ENCODE results near the gene SPTBN1. TPM values are rescaled to one million over a fixed set of nuclear protein-coding genes. Genes with fewer than 3 reads are reported as not detected.

The SPTBN1 gene
- total and polyA plus RNA-seq, 2 donors (not counting 3 experiments of a cell fraction or from before 2014, with no cell fraction given): 63.3 to 320 TPM

DNA sequence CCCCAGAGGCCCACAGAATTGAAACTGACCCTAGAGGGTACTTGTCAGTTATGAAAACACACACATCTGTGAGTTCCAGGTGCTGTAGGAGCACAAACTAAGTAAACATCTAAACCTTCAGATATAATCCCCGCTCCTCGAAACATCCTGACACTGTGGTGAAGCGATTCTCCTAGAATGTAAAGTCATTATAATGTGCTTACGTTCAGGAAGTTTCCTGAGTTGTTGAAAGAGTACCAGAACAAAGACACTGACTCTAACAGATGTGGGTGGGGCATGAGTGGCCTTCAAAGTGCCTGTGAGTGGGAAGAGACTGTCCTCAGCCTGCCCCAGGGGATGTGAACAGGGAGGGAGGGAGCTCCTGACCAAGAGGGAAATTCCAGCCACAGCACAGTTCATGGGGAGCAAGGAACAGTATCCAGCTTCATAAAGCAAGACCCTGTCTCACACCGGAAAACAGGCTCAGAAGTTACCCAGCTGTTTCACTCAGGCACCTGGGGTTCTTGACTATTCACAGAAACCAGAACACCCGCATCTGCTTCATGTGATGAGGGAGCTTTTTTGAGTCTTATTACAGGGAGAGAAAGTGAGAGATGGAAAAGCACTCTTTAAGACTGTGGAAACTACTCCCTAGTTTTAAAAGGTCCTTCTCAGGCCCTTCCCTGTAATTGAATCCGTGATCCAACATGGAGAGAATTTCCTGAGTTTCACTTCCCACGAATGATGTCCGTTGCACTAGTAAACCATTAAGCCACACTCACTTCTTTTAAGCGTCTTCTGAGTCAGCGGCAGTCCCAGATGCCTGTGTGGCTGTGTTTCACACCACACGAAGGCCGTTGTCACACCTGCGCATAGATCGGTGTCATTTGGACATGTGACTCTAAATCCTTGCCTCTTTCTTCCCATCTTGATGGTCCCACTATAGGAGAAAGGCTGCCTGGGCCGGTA, 178.7 kb downstream of the SPTBN1 start:
- H3K79me2 ChIP-seq (ENCODE audit: control insufficient read depth, insufficient read depth, low read length): peaks cover 38% of the 10 kb centered on the region
- peak; percentile 82 for FAIRE-seq
- no peaks in the 10 kb centered on the region for H3K27me3 ChIP-seq (ENCODE audit: control insufficient read depth in 2 of 2, insufficient read depth in 2 of 2, low read length in 2 of 2)
- TSS peak; percentile 50 for BruUV-seq (replicated peaks)
- peaks cover 33 to 34% of the 10 kb centered on the region in 2 experiments for H3K36me3 ChIP-seq (ENCODE audit: control insufficient read depth in 2 of 2, extremely low read depth in 1 of 2, insufficient read depth in 2 of 2, low read length in 2 of 2)
- peak; percentile 92 for DNase-seq (ENCODE audit: low read depth, low spot score)
- H2AFZ ChIP-seq (ENCODE audit: low read depth, low read length): no peak overlapping the region
- peaks cover 37% of the 10 kb centered on the region for H3K4me1 ChIP-seq (ENCODE audit: control insufficient read depth, extremely low read depth, insufficient read depth, low read length)
- H3K27ac ChIP-seq (ENCODE audit: insufficient read depth, low read depth, low read length): peak overlapping the region; percentile 91
- intact Hi-C loops (cut with micrococcal nuclease) (loop anchor here (1.0 to 5.0 kb wide), 7 partner anchors 21 to 178 kb away; partner anchors contain the start of gene SPTBN1), dilution Hi-C loops (cut with MboI; ENCODE audit: extremely low pct_ligation_motif_present, low sequenced_read_pairs) (no loop called here)
- POLR2A ChIA-PET: interaction anchor here (0.5 to 1.3 kb wide), 2 partner anchors 30 to 178 kb away, joined by 5 to 8 read pairs; no protein-coding TSS in a partner anchor
- H3K9me1 ChIP-seq (replicated peaks; ENCODE audit: control insufficient read depth, extremely low read depth, insufficient read depth, low read length): no peaks in the 10 kb centered on the region
- TF ChIP-seq FOS (IDR thresholded peaks at IDR 0.05; ENCODE audit: borderline replicate concordance, insufficient read depth, low read length) (no peak), JUN (IDR thresholded peaks at IDR 0.05; ENCODE audit: borderline replicate concordance, insufficient read depth, insufficient read length, low read depth) (peak; percentile 14), MYC (IDR thresholded peaks at IDR 0.05; ENCODE audit: low read depth, low read length) (no peak), EZH2 (IDR thresholded peaks at IDR 0.05; ENCODE audit: borderline replicate concordance, low read depth, low read length, severe bottlenecking) (no peak), POLR2A (IDR thresholded peaks at IDR 0.05; ENCODE audit: low read depth, low read length) (no peak), GATA2 (IDR thresholded peaks at IDR 0.05; ENCODE audit: insufficient read depth, insufficient read length, low read depth, low read length) (no peak), POLR2AphosphoS5 (IDR thresholded peaks at IDR 0.05; ENCODE audit: insufficient read depth, low read depth, low read length) (peak; percentile 12)
- TF ChIP-seq, protein P1, sequence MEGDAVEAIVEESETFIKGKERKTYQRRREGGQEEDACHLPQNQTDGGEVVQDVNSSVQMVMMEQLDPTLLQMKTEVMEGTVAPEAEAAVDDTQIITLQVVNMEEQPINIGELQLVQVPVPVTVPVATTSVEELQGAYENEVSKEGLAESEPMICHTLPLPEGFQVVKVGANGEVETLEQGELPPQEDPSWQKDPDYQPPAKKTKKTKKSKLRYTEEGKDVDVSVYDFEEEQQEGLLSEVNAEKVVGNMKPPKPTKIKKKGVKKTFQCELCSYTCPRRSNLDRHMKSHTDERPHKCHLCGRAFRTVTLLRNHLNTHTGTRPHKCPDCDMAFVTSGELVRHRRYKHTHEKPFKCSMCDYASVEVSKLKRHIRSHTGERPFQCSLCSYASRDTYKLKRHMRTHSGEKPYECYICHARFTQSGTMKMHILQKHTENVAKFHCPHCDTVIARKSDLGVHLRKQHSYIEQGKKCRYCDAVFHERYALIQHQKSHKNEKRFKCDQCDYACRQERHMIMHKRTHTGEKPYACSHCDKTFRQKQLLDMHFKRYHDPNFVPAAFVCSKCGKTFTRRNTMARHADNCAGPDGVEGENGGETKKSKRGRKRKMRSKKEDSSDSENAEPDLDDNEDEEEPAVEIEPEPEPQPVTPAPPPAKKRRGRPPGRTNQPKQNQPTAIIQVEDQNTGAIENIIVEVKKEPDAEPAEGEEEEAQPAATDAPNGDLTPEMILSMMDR (IDR thresholded peaks at IDR 0.05; ENCODE audit: extremely low read depth in 1 of 2, insufficient read depth in 1 of 2, low read depth in 1 of 2, low read length in 2 of 2): no peak
- TF ChIP-seq, protein P2, sequence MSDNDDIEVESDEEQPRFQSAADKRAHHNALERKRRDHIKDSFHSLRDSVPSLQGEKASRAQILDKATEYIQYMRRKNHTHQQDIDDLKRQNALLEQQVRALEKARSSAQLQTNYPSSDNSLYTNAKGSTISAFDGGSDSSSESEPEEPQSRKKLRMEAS (IDR thresholded peaks at IDR 0.05; ENCODE audit: insufficient read depth, insufficient read length): no peak
- H3K4me2 ChIP-seq (ENCODE audit: insufficient read depth, low read length): peak overlapping the region; percentile 8
- no peak overlapping the region for H3K4me3 ChIP-seq (replicated peaks in 1 of 3; ENCODE audit: insufficient read depth in 1 of 3, low read depth in 1 of 3, low read length in 3 of 3)
- CTCF ChIA-PET: interaction anchor here (1.1 to 2.3 kb wide), 12 partner anchors 10 to 528 kb away, joined by 3 to 10 read pairs (median 6); no protein-coding TSS in a partner anchor
- H4K20me1 ChIP-seq (replicated peaks; ENCODE audit: control insufficient read depth, extremely low read depth, insufficient read depth, low read length): no peaks in the 10 kb centered on the region
- no peaks in the 10 kb centered on the region for H3K9me3 ChIP-seq (replicated peaks; ENCODE audit: control insufficient read depth, insufficient read depth, low read length)
- H3K9ac ChIP-seq (replicated peaks; ENCODE audit: extremely low read depth, insufficient read depth, low read length): peak overlapping the region; percentile 78
